T follicular helper cell (primary cell): ENCODE data around the gene MAP3K5.
A peak's percentile ranks its signal among the peaks of the same experiment; 100 is the strongest.
"Not testable (repeated sequence)": the region's sequence is repeated elsewhere in the genome, so short reads cannot be mapped to it uniquely, and the experiment has no call there.

Experiments used
- DNase-seq: peaks from one replicate; pipeline ENCODE4 v3.0.0-alpha.2; 2020; ENCODE audit warnings: low read depth

MAP3K5 gene

DNA sequence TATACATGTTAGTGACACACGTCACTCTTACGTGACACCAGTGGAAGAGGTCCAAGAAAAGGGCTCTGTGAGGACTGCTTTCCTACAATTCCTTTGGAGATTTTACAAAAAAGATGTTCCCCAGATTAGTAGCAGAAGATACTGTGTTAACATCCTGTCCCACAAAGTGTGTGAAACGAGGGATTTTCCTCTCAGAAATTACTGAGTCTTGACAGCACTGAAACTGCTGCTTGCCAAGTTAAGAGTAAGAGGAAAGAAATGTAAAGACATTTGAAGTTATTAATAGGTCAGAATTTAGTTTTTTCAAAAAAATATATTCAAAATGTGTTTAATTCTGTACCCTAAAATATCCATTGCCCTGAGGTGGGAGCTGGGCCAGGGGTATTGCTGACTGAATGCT, 183.3 kb downstream of the MAP3K5 start:
- DNase-seq, result no peak

DNA sequence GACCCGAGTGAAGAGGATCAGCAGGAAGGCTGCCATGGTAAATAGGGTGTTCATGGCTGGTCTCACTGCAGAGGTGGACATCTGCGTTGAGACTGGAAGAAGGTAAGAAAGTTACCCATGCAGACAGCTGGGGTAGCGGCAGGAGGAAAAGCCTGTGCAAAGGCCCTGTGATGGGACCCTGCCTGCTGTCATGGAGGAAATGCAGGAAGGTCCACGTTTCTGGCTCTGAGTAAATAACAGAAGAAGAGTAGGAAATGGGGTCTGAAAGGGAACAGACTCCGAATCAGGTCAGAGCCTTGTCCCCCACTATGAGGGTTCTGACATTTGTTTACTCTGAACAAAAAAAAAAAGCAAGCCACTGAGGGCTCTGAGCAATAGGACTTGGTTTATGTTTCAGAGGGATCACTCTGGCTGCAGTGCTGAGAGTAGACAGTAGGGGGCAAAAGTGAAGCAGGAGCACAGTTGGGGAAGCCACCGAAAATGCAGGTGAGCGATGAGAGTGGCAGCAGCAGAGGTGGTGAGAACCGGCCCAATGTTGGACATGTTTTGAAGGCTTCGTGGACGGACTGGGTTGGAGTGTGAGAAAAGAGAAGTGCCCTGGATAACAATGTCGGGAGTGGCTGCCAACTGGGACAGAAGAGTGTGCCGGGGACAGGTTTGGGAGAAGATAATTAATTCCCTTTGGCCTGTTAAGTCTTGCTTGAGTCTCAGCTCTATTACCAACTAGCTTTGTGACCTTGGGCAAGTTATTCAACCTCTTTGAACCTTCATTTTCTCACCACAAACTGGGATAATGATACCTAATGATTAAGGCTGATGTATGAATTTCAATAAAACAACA, 184.1 kb downstream of the MAP3K5 start:
- peak; percentile 74 for DNase-seq

DNA sequence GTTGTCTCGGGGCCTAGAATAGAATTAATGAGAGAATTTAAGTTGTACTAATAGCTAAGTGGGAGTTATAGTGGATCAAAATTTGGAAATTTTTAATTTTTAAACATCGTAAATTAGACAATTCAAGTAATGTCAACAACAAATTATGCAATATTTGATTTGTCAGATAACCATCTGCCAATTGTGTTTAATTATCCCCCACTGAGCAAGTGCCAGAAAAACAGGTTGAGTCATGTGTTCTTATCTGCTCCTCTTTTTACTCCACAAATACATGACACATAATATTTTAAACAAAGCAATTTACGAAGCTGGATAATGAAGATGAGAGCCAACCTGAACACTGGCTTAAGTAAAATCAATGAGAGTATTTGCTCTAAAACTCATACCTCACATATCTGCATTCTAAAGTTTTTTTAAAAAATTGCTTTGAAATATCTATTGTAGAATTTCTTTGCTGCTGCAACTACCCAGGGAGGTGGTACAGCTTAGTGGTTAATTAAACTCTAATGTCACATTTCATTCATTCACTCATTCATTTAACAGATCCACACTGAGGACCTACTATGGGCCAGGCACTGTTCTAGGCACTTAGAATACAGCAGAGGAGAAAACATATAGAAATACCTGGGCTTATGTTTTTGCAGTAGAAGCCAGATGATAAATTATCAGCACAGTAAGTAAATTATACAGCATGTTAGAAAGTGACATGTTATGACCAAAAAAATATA, 184.9 kb downstream of the MAP3K5 start:
- DNase-seq, result no peak

DNA sequence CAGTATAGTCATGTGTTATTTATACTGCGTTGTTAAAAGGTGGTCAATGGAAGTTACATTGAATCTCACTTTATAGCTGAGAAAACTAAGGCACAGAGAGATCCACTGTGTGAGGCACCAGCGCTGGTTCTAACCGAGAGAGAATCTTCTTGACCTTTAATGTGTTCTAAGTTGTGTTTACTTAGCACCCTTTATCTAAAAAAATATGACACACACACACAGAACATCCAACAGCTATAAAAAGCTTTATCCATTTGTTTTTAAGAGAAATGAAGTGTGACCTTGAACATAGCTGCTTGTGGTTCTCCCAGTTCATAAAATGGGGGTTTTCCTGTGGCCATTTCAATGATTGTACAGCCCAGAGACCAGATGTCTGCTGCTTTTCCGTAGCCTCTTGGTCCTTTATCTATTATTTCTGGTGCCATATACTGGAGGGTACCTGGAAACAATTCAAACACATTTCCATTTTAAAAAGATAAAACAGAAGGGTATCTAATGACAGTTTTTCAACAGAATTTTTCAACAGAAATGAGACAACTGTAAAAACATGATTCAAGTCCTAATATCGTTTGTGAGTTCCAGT, 187.3 kb downstream of the MAP3K5 start:
- DNase-seq, result no peak

DNA sequence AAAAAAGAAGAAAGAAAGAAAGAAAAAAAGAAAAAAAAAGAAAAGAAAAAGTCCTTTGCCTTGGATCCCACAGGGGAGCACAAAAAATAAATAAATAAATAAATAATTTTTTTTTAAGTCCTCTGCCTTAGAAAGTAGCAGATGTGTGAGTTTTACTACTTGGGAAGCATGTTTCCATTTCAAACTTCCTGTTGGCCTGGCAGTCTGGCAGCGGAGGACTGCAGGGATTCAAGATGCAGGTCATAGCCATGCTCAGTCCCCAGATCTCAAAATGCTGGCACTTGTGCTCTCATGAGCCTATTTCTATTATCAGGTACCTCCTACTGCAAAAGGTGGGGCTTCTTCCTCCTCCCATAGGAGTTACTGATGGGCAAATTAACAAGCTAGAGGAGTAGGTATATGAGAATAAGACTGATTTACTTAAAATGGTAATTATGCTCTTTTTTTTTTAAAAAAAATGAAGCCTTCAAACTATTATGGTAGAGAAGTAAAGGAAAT, 187.9 kb downstream of the MAP3K5 start:
- no peak for DNase-seq

DNA sequence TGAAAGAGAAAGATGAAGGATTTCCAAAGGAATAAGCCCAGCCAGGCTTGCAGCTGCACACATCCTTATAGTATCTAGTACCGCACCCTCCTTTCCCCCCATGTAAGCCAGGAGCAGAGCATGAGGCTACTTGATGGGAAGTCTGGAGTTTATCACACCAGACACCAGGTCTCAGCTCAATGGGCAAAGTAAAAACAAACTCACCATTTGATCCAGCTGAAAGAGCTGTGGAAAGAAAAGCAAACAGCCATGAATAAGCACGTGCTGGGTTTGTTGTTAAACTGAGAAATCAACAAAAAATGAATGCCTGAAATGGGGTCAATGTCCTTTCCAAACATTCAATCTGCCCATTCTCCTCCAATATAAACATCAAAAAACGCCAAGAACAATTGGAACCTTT, 191.5 kb downstream of the MAP3K5 start:
- DNase-seq, result no peak

DNA sequence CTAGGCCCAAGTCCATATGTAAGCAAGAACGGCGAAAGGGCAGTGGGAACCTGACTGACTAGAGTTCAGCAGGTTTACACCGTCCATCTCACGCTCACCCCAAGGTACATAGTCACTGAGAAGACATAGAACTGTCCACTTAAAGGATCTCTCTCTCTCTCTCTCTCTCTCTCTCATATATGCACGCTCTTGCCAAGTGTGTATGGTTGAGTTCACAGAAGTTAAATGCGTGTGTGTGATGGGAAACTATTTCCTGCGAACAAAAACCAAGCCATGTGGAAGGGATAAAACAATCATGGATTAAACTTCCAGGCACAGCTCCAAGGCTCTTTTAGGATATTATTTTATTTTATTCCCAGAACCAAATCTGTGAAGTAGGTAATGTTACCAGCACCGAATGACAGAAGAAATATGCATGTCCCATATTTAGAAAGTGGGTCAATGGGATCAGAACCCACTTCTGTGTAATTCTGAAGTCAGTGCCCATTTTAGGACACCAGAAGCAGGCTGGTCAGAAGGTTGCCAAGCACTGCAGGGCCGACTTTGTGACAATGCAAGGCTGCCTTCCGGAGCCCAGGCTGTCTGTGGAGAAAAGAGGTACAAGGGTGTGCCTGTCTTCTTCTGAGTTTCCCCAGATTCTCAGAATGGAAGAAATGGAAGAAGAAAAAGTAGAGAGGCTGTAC, 192.8 kb downstream of the MAP3K5 start:
- DNase-seq, result no peak

DNA sequence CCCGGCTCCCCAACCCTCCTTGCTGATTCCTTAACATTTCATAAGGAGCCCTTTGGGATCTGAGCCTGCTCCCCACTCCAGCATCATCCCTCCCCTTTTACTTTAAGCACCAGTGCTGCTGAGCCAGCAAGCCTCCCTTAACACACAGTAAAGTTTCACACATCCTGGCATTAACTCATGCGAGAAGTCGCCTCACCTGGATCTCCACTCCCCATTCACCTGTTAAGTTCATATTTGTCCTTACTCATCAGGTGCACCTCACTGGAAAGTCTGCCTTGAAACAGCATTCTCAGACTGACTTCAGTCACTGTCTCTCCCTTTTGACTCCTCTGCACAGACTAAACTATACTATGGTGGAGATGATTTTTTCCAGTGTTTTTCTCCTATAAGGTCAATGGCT, 194.2 kb downstream of the MAP3K5 start:
- no peak for DNase-seq

DNA sequence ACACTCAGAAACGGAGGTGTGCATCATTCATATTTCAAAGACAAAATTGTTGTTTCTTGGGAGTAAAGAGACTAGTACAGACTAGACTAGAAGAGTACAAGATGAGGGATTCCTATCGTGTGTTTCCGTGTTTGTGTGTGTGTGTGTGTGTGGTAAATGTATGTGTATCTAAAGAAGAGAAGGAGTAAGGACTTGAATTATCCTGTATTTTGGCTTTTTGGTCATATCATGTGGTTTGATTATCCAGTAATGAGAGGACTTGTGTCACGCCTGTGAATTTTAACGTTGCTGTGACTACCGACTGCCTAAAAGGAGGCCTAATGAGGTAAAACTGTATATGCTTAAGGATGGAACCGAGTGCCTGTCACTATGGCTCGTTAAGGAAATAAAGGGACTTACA, 197.6 kb downstream of the MAP3K5 start:
- no peak for DNase-seq

DNA sequence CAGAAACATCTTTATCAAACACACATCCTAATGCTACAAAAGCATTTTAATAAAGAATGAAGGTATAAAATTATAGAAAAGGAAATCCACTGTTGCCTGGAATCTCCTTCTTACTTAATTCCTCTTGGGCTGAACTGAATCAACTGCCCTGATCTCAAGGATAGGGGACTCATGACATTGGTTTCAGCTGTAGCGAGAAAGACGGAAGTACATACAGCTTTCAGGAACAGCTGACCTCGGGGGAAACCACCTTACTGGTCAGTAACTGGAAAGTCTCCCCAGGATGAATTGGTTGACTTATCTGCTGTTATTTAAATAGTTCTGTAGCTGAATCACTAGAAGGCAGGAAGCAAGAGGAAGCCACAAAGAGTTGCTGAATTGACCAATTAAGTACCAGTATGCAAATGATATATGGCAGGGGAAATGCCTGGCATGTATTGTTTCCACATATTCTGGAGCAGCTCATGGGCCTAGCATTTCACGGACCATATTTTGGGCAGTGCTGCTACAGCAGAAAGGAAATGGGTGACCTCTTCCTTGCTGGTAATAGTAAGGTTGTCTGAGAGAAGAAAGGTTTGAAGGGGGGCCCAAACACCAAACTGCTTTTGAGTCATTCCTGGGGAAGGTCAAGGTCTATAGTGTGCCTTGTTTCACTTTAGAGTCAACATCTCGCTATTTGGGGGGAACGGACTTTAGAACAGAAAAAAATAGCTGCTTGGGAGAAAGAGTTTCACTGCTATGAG, 198.4 kb downstream of the MAP3K5 start:
- DNase-seq, result no peak

DNA sequence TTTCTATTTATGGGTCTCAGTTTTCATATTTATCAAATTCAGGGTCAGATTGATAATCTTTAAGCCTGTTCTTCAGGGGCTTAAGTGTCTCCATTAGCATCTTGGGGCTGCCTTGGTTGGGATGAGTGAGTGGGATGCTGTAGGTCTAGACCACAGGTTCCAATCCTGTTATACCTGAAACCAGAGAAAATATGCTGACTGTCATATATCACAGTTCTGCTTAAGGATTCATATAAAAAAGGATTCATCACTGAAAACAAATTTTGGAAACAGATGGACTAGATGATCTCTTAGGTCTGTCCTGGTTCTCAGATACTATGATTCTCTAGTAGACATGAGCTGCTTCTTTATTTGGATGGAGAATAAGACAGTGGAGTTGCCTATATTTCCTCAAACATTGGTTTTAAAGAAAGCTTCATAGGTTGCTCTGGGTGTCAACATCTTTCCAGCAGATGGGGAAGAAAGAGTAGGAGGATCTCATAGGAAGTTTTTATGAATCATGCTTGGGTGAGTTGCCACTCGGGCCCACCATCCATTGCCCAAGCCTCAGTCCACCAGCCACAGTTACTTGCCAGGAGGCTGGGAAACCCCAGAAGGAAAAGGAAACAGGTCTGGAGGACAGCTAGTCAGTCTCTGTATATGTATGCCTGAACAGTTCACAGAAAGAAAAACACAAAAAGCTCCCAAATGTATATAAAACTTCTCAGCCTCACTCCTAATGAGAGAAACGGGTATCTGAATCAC, 199.2 kb downstream of the MAP3K5 start:
- DNase-seq, result no peak

DNA sequence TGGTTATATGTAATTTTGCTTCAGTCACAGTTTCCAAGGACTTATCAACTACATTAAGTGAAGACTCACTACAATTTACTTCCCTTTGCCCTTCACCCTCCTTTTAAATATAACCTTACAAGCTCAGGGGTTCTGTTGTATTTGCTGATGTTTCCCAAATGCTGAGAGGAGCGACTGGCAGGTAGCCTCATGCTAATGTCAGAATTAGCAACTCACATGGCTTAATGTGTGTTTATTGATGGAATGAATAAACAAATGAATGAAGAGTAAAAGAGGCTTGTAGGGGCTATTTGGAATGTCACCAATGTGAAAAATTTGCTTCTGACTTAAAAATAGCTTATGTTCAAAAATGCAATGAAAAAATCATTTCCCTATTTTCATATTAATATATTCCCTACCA, 200.7 kb downstream of the MAP3K5 start:
- no peak for DNase-seq

DNA sequence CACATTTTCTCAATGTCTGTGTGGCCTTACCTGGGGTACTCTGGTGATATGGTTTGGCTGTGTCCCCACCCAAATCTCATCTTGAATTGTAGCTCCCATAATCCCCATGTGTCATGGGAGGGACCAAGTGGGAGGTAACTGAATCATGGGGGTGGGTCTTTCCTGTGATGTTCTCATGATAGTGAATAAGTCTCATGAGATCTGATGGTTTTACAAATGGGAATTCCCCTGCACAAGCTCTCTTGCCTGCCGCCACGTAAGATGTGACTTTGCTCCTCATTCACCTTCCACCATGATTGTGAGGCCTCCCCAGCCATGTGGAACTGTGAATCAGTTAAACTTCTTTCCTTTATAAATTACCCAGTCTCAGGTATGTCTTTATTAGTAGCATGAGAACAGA, 201.4 kb downstream of the MAP3K5 start:
- not testable (repeated sequence) for DNase-seq

DNA sequence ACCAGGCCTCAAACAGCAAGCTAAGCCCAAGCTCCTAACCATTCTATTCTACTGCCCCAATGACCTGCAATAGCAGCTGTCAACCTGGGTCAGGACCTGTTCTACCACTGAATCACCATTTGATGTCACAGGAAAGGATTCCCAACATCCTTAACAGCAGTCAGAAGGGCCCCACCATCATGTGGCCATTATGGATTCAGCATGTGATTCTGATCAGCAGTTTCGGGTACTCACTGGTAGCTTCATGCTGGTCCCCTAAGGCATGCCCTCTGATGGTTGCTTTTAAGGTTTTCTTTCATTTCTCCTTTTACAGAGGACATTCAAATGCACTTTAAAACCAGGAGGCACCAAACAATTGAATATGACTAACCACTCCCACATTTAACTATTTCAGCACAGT, 204.8 kb downstream of the MAP3K5 start:
- DNase-seq, result no peak

DNA sequence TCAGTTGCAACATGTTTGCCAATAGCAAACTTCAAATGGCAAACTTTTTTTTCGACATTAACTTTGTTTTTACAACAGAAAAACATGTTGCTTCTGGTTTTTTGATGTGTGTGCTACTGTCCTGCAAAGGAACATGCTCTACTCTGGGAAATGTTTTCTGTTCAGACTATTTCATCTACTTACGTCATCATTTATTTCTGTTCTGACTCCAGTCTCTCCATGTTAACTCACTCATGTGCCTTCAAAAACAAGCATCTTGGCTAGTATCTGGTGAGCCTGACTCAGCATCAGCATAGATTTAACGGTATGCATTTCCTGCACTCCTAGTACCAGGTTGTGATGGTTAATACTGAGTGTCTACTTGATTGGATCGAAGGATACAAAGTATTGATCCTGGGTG, 206.0 kb downstream of the MAP3K5 start:
- no peak for DNase-seq

DNA sequence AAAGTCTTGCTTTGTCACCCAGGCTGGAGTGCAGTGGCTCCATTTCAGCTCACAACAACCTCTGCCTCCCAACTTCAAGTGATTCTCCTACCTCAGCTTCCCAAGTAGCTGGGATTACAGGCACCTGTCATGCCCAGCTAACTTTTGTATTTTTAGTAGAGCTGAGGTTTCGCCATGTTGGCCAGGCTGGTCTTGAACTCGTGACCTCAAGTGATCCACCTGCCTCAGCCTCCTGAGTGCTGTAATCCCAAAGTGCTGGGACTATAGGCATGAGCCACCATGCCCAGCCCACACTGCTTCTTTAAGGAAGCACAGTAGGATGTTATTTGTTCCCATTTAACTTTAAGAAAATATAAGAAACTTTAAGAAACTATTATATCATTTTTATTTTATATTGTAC, 206.8 kb downstream of the MAP3K5 start:
- DNase-seq, result not testable (repeated sequence)

DNA sequence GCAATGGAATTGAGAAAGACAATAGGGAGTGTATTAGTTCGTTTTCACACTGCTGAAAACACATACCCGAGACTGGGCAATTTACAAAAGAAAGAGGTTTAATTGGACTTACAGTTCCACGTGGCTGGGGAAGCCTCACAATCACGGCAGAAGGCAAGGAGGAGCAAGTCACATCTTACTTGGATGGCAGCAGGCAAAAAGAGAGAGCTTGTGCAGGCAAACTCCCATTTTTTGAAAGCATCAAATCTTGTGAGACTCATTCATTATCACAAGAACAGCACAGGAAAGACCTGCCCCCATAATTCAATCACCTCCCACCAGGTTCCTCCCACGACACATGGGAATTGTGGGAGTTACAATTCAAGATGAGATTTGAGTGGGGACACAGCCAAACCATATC, 208.0 kb downstream of the MAP3K5 start:
- DNase-seq, result not testable (repeated sequence)

DNA sequence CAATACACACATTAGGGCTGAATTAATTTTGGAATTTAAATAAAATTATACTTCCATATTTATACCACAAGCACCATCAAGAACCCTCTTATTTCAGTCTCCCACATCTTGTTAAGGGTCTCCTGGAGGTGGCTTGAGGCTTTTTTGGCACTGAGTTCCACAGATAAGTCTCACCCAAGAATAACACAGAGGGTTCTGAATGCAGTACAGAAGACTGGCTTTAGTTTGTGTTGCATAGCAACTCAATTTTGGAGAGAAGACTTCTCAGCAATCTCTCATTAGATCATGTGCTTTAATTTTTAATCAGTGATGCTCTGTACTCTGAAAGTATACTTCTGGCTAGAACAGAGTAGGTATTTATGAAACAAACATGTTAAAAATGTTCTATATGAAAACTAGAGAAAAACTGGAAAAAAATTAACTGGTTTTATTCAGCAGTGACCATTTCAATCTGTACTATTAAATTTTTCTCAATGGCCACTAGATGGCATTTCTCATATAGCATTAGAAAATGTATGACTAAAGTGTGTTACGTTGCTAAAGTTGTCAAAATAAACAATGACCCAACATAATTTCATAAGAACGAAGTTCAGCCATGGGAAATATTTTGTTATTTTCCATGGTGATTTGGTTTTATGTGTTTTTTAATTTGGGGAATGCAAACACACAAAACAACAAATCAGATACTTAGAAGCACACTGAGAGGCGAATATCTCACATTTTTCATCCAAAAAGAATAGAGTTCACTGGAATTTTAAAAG, 209.4 kb downstream of the MAP3K5 start:
- DNase-seq, result no peak

DNA sequence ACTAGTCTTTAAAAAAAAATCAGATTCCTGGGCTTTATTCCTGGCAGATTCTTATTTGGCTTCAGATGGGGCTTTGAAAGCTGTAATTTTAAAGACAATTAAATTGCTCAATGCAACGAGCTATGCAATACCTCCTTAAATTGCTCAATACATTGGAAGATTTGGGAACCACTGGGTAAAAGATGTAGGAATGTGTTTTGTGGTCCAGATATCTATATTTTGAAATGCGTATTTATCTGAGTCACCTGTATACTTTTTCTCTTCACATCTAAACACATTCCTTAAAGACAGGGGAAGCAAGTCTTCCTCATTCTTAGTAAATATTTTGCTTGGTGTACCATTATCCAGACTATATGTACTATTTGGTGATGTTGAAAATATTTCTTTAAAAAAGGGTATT, 212.5 kb downstream of the MAP3K5 start:
- no peak for DNase-seq

DNA sequence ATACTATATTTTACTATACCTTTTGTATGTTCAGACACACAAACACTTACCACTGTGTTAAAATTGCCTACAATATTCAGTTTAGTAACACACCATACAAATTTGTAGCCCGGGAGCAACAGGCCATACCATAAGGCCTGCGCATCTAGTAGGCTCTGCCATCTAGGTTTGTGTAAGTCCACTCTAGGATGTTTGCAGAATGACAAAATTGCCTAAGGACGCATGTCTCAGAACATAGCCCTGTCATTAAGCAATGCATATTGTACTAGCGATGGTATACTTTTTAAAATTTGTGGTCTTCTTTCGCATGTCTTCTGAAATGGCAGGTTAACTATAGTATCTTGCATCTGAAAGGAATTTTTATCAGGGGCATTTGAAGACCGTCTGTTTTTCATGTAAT, 215.5 kb downstream of the MAP3K5 start:
- no peak for DNase-seq
